HepG2 (cell line): ENCODE results near the gene AP3D1. TPM values are rescaled to one million over a fixed set of nuclear protein-coding genes. Genes with fewer than 3 reads are reported as not detected.
A peak's percentile ranks its signal among the peaks of the same experiment; 100 is the strongest.

Experiments used
- ARNTL ChIP-seq: sonication (generic); formaldehyde crosslinking; IDR thresholded peaks from 2 replicates; pipeline ENCODE4 v1.4.0; 2020; ENCODE audit warnings: mild to moderate bottlenecking, missing genetic modification reagents
- EHMT2 ChIP-seq: fragments of 200-600 bp; sonication (generic); IDR thresholded peaks from 2 replicates; pipeline ENCODE4 v1.7.0; 2017; ENCODE audit warnings: antibody characterized with exemption, low read depth, low read length, borderline replicate concordance
- EP300 ChIP-seq, 3 experiments: sonication (generic) in 1 of 3; formaldehyde crosslinking in 1 of 3; IDR thresholded peaks; 2 replicates each; pipeline versions ENCODE4 v1.5.1 to v1.6.1; 2011 to 2020; ENCODE audit warnings: low read depth in 2 of 3, low read length in 2 of 3, borderline replicate concordance in 1 of 3, improper control_type of control experiment in 1 of 3, mild to moderate bottlenecking in 1 of 3, missing genetic modification reagents in 1 of 3, moderate library complexity in 1 of 3
- MIER2 ChIP-seq: IDR thresholded peaks from 2 replicates; pipeline ENCODE4 v1.6.1; 2016; ENCODE audit warnings: missing biosample characterization, missing genetic modification reagents
- ONECUT2 ChIP-seq: sonication (generic); formaldehyde crosslinking; IDR thresholded peaks from 2 replicates; pipeline ENCODE4 v1.4.0; 2020; ENCODE audit warnings: missing genetic modification reagents
- REPIN1 ChIP-seq: sonication (generic); formaldehyde crosslinking; IDR thresholded peaks from 2 replicates; pipeline ENCODE4 v1.8.0; 2022; ENCODE audit warnings: missing genetic modification reagents, low read depth, mild to moderate bottlenecking, borderline replicate concordance
- RFX1 ChIP-seq: fragments of 450-650 bp; IDR thresholded peaks from 2 replicates; pipeline ENCODE4 v1.6.1; 2017
- SALL2 ChIP-seq: sonication (generic); formaldehyde crosslinking; IDR thresholded peaks from 2 replicates; pipeline ENCODE4 v1.8.1; 2023; ENCODE audit warnings: mild to moderate bottlenecking, missing genetic modification reagents, inconsistent platforms
- TBP ChIP-seq: sonication (generic); formaldehyde crosslinking; IDR thresholded peaks from 2 replicates; pipeline ENCODE4 v1.5.0; 2020; ENCODE audit warnings: missing genetic modification reagents
- ZHX1 ChIP-seq: sonication (generic); formaldehyde crosslinking; IDR thresholded peaks from 2 replicates; pipeline ENCODE4 v1.8.1; 2022; ENCODE audit warnings: low read depth, mild to moderate bottlenecking, missing genetic modification reagents
- ZNF251 ChIP-seq: sonication (generic); formaldehyde crosslinking; IDR thresholded peaks from 2 replicates; pipeline ENCODE4 v1.9.0; 2021; ENCODE audit warnings: mild to moderate bottlenecking, missing genetic modification reagents
- ZNF275 ChIP-seq: sonication (generic); formaldehyde crosslinking; IDR thresholded peaks from 2 replicates; pipeline ENCODE4 v1.8.0; 2022; ENCODE audit warnings: missing genetic modification reagents, mild to moderate bottlenecking, inconsistent platforms, borderline replicate concordance
- ZNF44 ChIP-seq: sonication (generic); formaldehyde crosslinking; IDR thresholded peaks from 2 replicates; pipeline ENCODE4 v1.5.1; 2020; ENCODE audit warnings: mild to moderate bottlenecking, missing genetic modification reagents
- ZNF737 ChIP-seq: sonication (generic); formaldehyde crosslinking; IDR thresholded peaks from 2 replicates; pipeline ENCODE4 v1.5.0; 2020; ENCODE audit warnings: missing genetic modification reagents, mild to moderate bottlenecking, borderline replicate concordance
- polyA plus RNA-seq, 8 experiments: library from polyadenylated mRNA; depleted of rRNA in 3 of 8; stranded (reverse) in 7 of 8; unstranded in 1 of 8; fragments of >200 nt; fragmentation: Illumina TruSeq in 4 of 8; extraction: Trizol in 4 of 8; gene quantifications; 2 replicates each; pipeline versions ENCODE4 v1.2.1 to v1.2.3, GENCODE V29; 2011 to 2016; ENCODE audit warnings: low read depth in 4 of 8, missing spikeins in 1 of 8, mixed read lengths in 1 of 8; ENCODE audit not compliant: insufficient read depth in 1 of 8
- total RNA-seq, 5 experiments: library from RNA; depleted of rRNA; stranded (reverse); fragments of >200 nt; fragmentation: Illumina TruSeq; extraction: Trizol; gene quantifications; 2 replicates each; pipeline ENCODE4 v1.2.3, GENCODE V29; 2016; ENCODE audit warnings: low read depth in 1 of 5
- TF ChIP-seq, protein P1 (sequence below): sonication (generic); formaldehyde crosslinking; IDR thresholded peaks from 2 replicates; pipeline ENCODE4 v1.8.1; 2023; ENCODE audit warnings: mild to moderate bottlenecking, moderate library complexity, missing genetic modification reagents
- TF ChIP-seq, protein P2 (sequence below): sonication (generic); formaldehyde crosslinking; IDR thresholded peaks from 2 replicates; pipeline ENCODE4 v1.4.0; 2020; ENCODE audit warnings: missing genetic modification reagents, borderline replicate concordance
- TF ChIP-seq, protein P3 (sequence below): sonication (generic); formaldehyde crosslinking; IDR thresholded peaks from 2 replicates; pipeline ENCODE4 v1.4.0; 2020; ENCODE audit warnings: missing genetic modification reagents
- TF ChIP-seq, protein P4 (sequence below): IDR thresholded peaks from 2 replicates; pipeline ENCODE4 v1.6.1; 2016; ENCODE audit warnings: low read depth, borderline replicate concordance
- TF ChIP-seq, protein P5 (sequence below): sonication (generic); formaldehyde crosslinking; IDR thresholded peaks from 2 replicates; pipeline ENCODE4 v1.4.0; 2020; ENCODE audit warnings: missing genetic modification reagents

Gene AP3D1
- total and polyA plus RNA-seq, 2 of the 13 experiments (the other 11 are each of a cell fraction or from before 2014, with no cell fraction given): 68.0 to 82.6 TPM

GRCh38 chr19:2059422-2060201 lies 91.8 kb downstream of the AP3D1 start (continued):
- TF ChIP-seq ZNF251 (CRISPR knock-in tag): no peak
- TF ChIP-seq, protein P1, sequence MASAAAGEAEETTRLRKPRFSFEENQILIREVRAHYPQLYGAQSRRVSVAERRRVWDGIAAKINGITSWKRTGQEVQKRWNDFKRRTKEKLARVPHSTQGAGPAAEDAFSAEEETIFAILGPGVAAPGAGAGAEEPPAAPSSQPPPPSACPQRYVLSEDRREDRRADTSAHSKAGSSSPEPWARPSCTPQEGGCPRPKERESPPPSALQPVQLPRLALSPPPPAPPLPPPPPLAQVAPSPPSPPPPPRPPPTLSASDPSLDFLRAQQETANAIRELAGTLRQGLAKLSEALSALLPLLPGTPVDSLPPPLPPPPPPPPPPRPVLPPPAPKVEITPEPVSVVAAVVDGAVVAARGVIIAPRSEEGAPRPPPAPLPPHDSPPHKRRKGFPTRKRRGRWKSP (CRISPR knock-in tag): no peak
- TF ChIP-seq, protein P2, sequence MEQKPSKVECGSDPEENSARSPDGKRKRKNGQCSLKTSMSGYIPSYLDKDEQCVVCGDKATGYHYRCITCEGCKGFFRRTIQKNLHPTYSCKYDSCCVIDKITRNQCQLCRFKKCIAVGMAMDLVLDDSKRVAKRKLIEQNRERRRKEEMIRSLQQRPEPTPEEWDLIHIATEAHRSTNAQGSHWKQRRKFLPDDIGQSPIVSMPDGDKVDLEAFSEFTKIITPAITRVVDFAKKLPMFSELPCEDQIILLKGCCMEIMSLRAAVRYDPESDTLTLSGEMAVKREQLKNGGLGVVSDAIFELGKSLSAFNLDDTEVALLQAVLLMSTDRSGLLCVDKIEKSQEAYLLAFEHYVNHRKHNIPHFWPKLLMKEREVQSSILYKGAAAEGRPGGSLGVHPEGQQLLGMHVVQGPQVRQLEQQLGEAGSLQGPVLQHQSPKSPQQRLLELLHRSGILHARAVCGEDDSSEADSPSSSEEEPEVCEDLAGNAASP (CRISPR knock-in tag): peak; percentile 71
- TF ChIP-seq ZNF737 (CRISPR knock-in tag): no peak
- TF ChIP-seq TBP (CRISPR knock-in tag): no peak
- peak; percentile 80 for TF ChIP-seq REPIN1 (CRISPR knock-in tag)
- TF ChIP-seq, protein P3, sequence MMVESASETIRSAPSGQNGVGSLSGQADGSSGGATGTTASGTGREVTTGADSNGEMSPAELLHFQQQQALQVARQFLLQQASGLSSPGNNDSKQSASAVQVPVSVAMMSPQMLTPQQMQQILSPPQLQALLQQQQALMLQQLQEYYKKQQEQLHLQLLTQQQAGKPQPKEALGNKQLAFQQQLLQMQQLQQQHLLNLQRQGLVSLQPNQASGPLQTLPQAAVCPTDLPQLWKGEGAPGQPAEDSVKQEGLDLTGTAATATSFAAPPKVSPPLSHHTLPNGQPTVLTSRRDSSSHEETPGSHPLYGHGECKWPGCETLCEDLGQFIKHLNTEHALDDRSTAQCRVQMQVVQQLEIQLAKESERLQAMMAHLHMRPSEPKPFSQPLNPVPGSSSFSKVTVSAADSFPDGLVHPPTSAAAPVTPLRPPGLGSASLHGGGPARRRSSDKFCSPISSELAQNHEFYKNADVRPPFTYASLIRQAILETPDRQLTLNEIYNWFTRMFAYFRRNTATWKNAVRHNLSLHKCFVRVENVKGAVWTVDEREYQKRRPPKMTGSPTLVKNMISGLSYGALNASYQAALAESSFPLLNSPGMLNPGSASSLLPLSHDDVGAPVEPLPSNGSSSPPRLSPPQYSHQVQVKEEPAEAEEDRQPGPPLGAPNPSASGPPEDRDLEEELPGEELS (CRISPR knock-in tag): peak; percentile 43
- TF ChIP-seq SALL2 (CRISPR knock-in tag): no peak
- TF ChIP-seq, protein P4, sequence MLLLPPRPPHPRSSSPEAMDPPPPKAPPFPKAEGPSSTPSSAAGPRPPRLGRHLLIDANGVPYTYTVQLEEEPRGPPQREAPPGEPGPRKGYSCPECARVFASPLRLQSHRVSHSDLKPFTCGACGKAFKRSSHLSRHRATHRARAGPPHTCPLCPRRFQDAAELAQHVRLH: peak; percentile 57; the same call in 1 of the 2 replicates
- TF ChIP-seq EP300 (IDR thresholded peaks at IDR 0.05; ENCODE audit: low read depth in 2 of 2, low read length in 2 of 2): peak; percentile 3 to 17; a peak in 2 of 4 replicates
- peak; percentile 81 for TF ChIP-seq EP300 (CRISPR knock-in tag; IDR thresholded peaks at IDR 0.05; ENCODE audit: borderline replicate concordance)
- peak; percentile 91 for TF ChIP-seq ZNF275 (CRISPR knock-in tag)
- TF ChIP-seq ZHX1 (CRISPR knock-in tag): peak; percentile 60; the same call in 1 of the 2 replicates
- peak; percentile 27; the same call in 1 of the 2 replicates for TF ChIP-seq MIER2 (CRISPR knock-in tag)
- TF ChIP-seq ONECUT2 (CRISPR knock-in tag): no peak
- TF ChIP-seq ARNTL (CRISPR knock-in tag): no peak; the same call in 1 of the 2 replicates
- TF ChIP-seq, protein P5, sequence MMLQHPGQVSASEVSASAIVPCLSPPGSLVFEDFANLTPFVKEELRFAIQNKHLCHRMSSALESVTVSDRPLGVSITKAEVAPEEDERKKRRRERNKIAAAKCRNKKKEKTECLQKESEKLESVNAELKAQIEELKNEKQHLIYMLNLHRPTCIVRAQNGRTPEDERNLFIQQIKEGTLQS (CRISPR knock-in tag): 0 out of 2 replicates have a peak, but pooled peaks have one; percentile 22
- no peak for TF ChIP-seq EHMT2
- no peak for TF ChIP-seq RFX1
- no peak for TF ChIP-seq ZNF44 (CRISPR knock-in tag)
